K562 (cell line): ENCODE results near the gene MOB3B. TPM values are rescaled to one million over a fixed set of nuclear protein-coding genes. Genes with fewer than 3 reads are reported as not detected.

Experiments used
- ATAC-seq: fragments of 200-7000 bp; cut with Tn5 transposase; 3 replicates; pipeline ENCODE4 v1.9.1; 2020; ENCODE audit warnings: moderate library complexity
- BruUV-seq: library from RNA; stranded (reverse); fragments of 400-500 nt; replicated peaks from 2 replicates; lab custom pipeline; 2021; lab: Mats Ljungman, UMichigan
- CTCF ChIA-PET: fragments of 300-600 bp; formaldehyde crosslinking; extraction: SDS; loops from one replicate; lab custom pipeline; 2021; ENCODE audit warnings: low intra/inter-chr PET ratio; lab: Yijun Ruan, JAX
- POLR2A ChIA-PET: fragments of 300-600, 350-650 bp; sonication (Branson Sonifier 250); formaldehyde crosslinking; extraction: SDS; loops from one replicate; lab custom pipeline; 2021; ENCODE audit warnings: antibody characterized with exemption, inconsistent platforms; lab: Yijun Ruan, JAX
- DNase-seq, 4 experiments: peaks; one replicate each; pipeline versions ENCODE4 v3.0.0 to v3.0.0-alpha.2; 2011 to 2018; ENCODE audit warnings: low spot score in 3 of 4, mixed read lengths in 3 of 4; ENCODE audit errors: extremely low read depth in 1 of 4
- FAIRE-seq: peaks from 2 replicates; lab custom pipeline; 2011; peaks lifted over from hg19 to GRCh38; lab: Jason Lieb, UNC
- H2AFZ ChIP-seq: 2 replicates; pipeline ENCODE4 v1.6.0; 2011; ENCODE audit warnings: low read depth, low read length, control low read depth, inconsistent platforms
- H3K27ac ChIP-seq: fragments of 200-600 bp; 3 replicates; pipeline ENCODE4 v1.8.0; 2011; ENCODE audit warnings: low read depth, mild to moderate bottlenecking, control low read depth, inconsistent platforms, low read length, moderate library complexity, mixed read lengths; ENCODE audit errors: extremely low read depth
- H3K27me3 ChIP-seq, 2 experiments: fragments of 300-600 bp in 1 of 2; 2 replicates in 1 of 2; 3 replicates in 1 of 2; pipeline versions ENCODE4 v1.6.0 to v1.8.0; 2011; ENCODE audit warnings: inconsistent platforms in 2 of 2, low read length in 2 of 2, mild to moderate bottlenecking in 1 of 2, mixed read lengths in 1 of 2, moderate library complexity in 1 of 2; ENCODE audit not compliant: control insufficient read depth in 2 of 2, insufficient read depth in 2 of 2
- H3K36me3 ChIP-seq: fragments of 300-600 bp; 3 replicates; pipeline ENCODE4 v1.8.0; 2011; ENCODE audit warnings: mild to moderate bottlenecking, low read length, inconsistent platforms; ENCODE audit not compliant: control insufficient read depth, insufficient read depth
- H3K4me1 ChIP-seq, 2 experiments: fragments of 200-600 bp in 1 of 2; replicated peaks in 1 of 2; 2 replicates in 1 of 2; 3 replicates in 1 of 2; pipeline versions ENCODE4 v1.5.1 to v1.8.0; 2011; ENCODE audit warnings: inconsistent platforms in 2 of 2, low read length in 2 of 2, mild to moderate bottlenecking in 1 of 2, mixed read lengths in 1 of 2, moderate library complexity in 1 of 2; ENCODE audit not compliant: control insufficient read depth in 2 of 2, insufficient read depth in 2 of 2
- H3K4me2 ChIP-seq: 2 replicates; pipeline ENCODE4 v1.6.1; 2011; ENCODE audit warnings: low read length, control low read depth, inconsistent platforms, mixed read lengths; ENCODE audit not compliant: insufficient read depth
- H3K4me3 ChIP-seq: fragments of 200-600 bp; sonication (generic), shearing (Covaris generic); 2 replicates; pipeline ENCODE4 v1.5.1; 2016; ENCODE audit warnings: control low read depth, inconsistent platforms
- H3K79me2 ChIP-seq: fragments of 200-600 bp; 3 replicates; pipeline ENCODE4 v1.8.0; 2011; ENCODE audit warnings: low read length, inconsistent platforms; ENCODE audit not compliant: control insufficient read depth, insufficient read depth
- H3K9ac ChIP-seq, 2 experiments: 2 replicates each; pipeline versions ENCODE4 v1.6.0 to v1.6.1; 2011; ENCODE audit warnings: low read depth in 2 of 2, low read length in 2 of 2, control low read depth in 1 of 2, inconsistent platforms in 1 of 2, mild to moderate bottlenecking in 1 of 2, mixed read lengths in 1 of 2; ENCODE audit not compliant: insufficient read depth in 1 of 2
- H3K9me1 ChIP-seq: one replicate; pipeline ENCODE4 v1.6.0; 2011; ENCODE audit warnings: inconsistent platforms, mild to moderate bottlenecking, low read length, moderate library complexity; ENCODE audit not compliant: control insufficient read depth, insufficient read depth
- H3K9me3 ChIP-seq: replicated peaks from 2 replicates; pipeline ENCODE4 v1.5.1; 2011; ENCODE audit warnings: low read depth, low read length, inconsistent platforms; ENCODE audit not compliant: control insufficient read depth, insufficient read depth
- H4K20me1 ChIP-seq: replicated peaks from 2 replicates; pipeline ENCODE4 v1.6.1; 2011; ENCODE audit warnings: low read length, inconsistent platforms, mixed read lengths; ENCODE audit not compliant: control insufficient read depth, insufficient read depth
- COPS2 ChIP-seq: fragments of 450-650 bp; conservative IDR thresholded peaks from 2 replicates; pipeline ENCODE4 v1.6.1; 2016; ENCODE audit warnings: mild to moderate bottlenecking, moderate library complexity
- KDM5B ChIP-seq: fragments of 200-600 bp; sonication (generic); IDR thresholded peaks from 2 replicates; pipeline ENCODE4 v1.6.1; 2012; ENCODE audit warnings: low read depth, mild to moderate bottlenecking, moderate library complexity, low read length, control low read depth, inconsistent platforms; ENCODE audit not compliant: insufficient replicate concordance
- WGBS: fragments of 100-300 bp; shearing (Covaris generic); methylation state at CpG from one replicate; pipeline ENCODE4 v1.1.6; 2016; ENCODE audit warnings: low coverage, mixed read lengths; ENCODE audit not compliant: insufficient coverage; ENCODE audit errors: missing lambda C conversion rate; 5-methylcytosine and 5-hydroxymethylcytosine counted together
- in situ Hi-C: fragments of 300-500 bp; cut with MboI; formaldehyde crosslinking; loops from 4 replicates; pipeline ENCODE4 v1.15.0; 2018; ENCODE audit warnings: inconsistent platforms, mixed read lengths
- intact Hi-C: fragments of 100-400 bp; cut with micrococcal nuclease; formaldehyde crosslinking; loops from 2 replicates; pipeline ENCODE4 v1.14.2; 2022
- polyA plus RNA-seq, 8 experiments: library from polyadenylated mRNA; depleted of rRNA in 4 of 8; stranded (reverse) in 5 of 8; unstranded in 3 of 8; fragments of >200 nt; fragmentation: Nextera tagmentation in 2 of 8; fragmentation: Illumina TruSeq in 1 of 8; extraction: Ambion mirVana in 2 of 8; extraction: Trizol in 1 of 8; gene quantifications; 2 replicates each; pipeline versions ENCODE4 v1.2.1 to v1.2.3, GENCODE V29; 2011 to 2014; ENCODE audit warnings: inconsistent platforms in 1 of 8, missing spikeins in 1 of 8
- total RNA-seq, 7 experiments: library from RNA; depleted of rRNA in 6 of 7; stranded (reverse); fragments of >200 nt in 6 of 7; fragmentation: Illumina TruSeq in 2 of 7; extraction: Trizol in 2 of 7; gene quantifications; 2 replicates each; pipeline versions ENCODE4 v1.2.1 to v1.2.3, GENCODE V29; 2011 to 2021; ENCODE audit warnings: low replicate concordance in 1 of 7
- TF ChIP-seq, protein P1 (sequence below): fragments of 450-650 bp; IDR thresholded peaks from 2 replicates; pipeline ENCODE4 v1.6.1; 2016; ENCODE audit warnings: mild to moderate bottlenecking, moderate library complexity
- TF ChIP-seq, protein P2 (sequence below): fragments of 450-650 bp; IDR thresholded peaks from 2 replicates; pipeline ENCODE4 v1.6.1; 2016

The MOB3B gene
- total and polyA plus RNA-seq, 9 of the 15 experiments (the other 6 are each of a cell fraction or from before 2014, with no cell fraction given), result 3.6 to 12.8 (median 7.2) TPM

GRCh38 chr9:27372615-27373014 lies 157.0 kb downstream of the MOB3B start:
- no peaks in the 10 kb centered on the region for H3K9me1 ChIP-seq
- intact Hi-C loops, result no loop called here
- no peak overlapping the region for H3K9ac ChIP-seq
- H4K20me1 ChIP-seq, result no peaks in the 10 kb centered on the region
- no peaks in the 10 kb centered on the region for H3K27me3 ChIP-seq
- no peak for DNase-seq
- peaks cover 0 to 17% of the 10 kb centered on the region in 2 experiments; a peak in 3 of 5 replicates for H3K4me1 ChIP-seq
- no peak for TF ChIP-seq COPS2
- TF ChIP-seq, protein P1, sequence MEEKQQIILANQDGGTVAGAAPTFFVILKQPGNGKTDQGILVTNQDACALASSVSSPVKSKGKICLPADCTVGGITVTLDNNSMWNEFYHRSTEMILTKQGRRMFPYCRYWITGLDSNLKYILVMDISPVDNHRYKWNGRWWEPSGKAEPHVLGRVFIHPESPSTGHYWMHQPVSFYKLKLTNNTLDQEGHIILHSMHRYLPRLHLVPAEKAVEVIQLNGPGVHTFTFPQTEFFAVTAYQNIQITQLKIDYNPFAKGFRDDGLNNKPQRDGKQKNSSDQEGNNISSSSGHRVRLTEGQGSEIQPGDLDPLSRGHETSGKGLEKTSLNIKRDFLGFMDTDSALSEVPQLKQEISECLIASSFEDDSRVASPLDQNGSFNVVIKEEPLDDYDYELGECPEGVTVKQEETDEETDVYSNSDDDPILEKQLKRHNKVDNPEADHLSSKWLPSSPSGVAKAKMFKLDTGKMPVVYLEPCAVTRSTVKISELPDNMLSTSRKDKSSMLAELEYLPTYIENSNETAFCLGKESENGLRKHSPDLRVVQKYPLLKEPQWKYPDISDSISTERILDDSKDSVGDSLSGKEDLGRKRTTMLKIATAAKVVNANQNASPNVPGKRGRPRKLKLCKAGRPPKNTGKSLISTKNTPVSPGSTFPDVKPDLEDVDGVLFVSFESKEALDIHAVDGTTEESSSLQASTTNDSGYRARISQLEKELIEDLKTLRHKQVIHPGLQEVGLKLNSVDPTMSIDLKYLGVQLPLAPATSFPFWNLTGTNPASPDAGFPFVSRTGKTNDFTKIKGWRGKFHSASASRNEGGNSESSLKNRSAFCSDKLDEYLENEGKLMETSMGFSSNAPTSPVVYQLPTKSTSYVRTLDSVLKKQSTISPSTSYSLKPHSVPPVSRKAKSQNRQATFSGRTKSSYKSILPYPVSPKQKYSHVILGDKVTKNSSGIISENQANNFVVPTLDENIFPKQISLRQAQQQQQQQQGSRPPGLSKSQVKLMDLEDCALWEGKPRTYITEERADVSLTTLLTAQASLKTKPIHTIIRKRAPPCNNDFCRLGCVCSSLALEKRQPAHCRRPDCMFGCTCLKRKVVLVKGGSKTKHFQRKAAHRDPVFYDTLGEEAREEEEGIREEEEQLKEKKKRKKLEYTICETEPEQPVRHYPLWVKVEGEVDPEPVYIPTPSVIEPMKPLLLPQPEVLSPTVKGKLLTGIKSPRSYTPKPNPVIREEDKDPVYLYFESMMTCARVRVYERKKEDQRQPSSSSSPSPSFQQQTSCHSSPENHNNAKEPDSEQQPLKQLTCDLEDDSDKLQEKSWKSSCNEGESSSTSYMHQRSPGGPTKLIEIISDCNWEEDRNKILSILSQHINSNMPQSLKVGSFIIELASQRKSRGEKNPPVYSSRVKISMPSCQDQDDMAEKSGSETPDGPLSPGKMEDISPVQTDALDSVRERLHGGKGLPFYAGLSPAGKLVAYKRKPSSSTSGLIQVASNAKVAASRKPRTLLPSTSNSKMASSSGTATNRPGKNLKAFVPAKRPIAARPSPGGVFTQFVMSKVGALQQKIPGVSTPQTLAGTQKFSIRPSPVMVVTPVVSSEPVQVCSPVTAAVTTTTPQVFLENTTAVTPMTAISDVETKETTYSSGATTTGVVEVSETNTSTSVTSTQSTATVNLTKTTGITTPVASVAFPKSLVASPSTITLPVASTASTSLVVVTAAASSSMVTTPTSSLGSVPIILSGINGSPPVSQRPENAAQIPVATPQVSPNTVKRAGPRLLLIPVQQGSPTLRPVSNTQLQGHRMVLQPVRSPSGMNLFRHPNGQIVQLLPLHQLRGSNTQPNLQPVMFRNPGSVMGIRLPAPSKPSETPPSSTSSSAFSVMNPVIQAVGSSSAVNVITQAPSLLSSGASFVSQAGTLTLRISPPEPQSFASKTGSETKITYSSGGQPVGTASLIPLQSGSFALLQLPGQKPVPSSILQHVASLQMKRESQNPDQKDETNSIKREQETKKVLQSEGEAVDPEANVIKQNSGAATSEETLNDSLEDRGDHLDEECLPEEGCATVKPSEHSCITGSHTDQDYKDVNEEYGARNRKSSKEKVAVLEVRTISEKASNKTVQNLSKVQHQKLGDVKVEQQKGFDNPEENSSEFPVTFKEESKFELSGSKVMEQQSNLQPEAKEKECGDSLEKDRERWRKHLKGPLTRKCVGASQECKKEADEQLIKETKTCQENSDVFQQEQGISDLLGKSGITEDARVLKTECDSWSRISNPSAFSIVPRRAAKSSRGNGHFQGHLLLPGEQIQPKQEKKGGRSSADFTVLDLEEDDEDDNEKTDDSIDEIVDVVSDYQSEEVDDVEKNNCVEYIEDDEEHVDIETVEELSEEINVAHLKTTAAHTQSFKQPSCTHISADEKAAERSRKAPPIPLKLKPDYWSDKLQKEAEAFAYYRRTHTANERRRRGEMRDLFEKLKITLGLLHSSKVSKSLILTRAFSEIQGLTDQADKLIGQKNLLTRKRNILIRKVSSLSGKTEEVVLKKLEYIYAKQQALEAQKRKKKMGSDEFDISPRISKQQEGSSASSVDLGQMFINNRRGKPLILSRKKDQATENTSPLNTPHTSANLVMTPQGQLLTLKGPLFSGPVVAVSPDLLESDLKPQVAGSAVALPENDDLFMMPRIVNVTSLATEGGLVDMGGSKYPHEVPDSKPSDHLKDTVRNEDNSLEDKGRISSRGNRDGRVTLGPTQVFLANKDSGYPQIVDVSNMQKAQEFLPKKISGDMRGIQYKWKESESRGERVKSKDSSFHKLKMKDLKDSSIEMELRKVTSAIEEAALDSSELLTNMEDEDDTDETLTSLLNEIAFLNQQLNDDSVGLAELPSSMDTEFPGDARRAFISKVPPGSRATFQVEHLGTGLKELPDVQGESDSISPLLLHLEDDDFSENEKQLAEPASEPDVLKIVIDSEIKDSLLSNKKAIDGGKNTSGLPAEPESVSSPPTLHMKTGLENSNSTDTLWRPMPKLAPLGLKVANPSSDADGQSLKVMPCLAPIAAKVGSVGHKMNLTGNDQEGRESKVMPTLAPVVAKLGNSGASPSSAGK, result no peak
- TF ChIP-seq, protein P2, sequence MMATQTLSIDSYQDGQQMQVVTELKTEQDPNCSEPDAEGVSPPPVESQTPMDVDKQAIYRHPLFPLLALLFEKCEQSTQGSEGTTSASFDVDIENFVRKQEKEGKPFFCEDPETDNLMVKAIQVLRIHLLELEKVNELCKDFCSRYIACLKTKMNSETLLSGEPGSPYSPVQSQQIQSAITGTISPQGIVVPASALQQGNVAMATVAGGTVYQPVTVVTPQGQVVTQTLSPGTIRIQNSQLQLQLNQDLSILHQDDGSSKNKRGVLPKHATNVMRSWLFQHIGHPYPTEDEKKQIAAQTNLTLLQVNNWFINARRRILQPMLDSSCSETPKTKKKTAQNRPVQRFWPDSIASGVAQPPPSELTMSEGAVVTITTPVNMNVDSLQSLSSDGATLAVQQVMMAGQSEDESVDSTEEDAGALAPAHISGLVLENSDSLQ, result no peak
- no peak for TF ChIP-seq KDM5B
- TF ChIP-seq, all 486 proteins: peak for 0
- peaks cover 18% of the 10 kb centered on the region; the same call in 2 of the 3 replicates for H3K79me2 ChIP-seq
- H3K4me2 ChIP-seq, result no peak overlapping the region
- no peaks in the 10 kb centered on the region for H3K36me3 ChIP-seq
- no peaks in the 10 kb centered on the region for H3K9me3 ChIP-seq
- no peak overlapping the region for H3K27ac ChIP-seq
- ATAC-seq, result no peak
- FAIRE-seq, result no peak
- no peak overlapping the region for H3K4me3 ChIP-seq
- ChIA-PET POLR2A (no interaction called here), CTCF (no interaction called here)
- H2AFZ ChIP-seq, result no peak overlapping the region
- in situ Hi-C loops, result no loop called here
- BruUV-seq, result no TSS peak
- WGBS, result no CpG with 5 or more reads among the region's 1 CpG
